Left colon (tissue), 2 donors: ENCODE results near the gene DENND1A. TPM values are rescaled to one million over a fixed set of nuclear protein-coding genes. Genes with fewer than 3 reads are reported as not detected.

Experiments
- ATAC-seq: fragments of 200-7000 bp; cut with Tn5 transposase; one replicate; pipeline ENCODE4 v1.9.1; 2020; ENCODE audit warnings: mild to moderate bottlenecking, moderate library complexity
- DNase-seq, 2 donors: peaks; one replicate each; pipeline ENCODE4 v3.0.0-alpha.2; 2020
- intact Hi-C, 2 donors: fragments of 100-400 bp; cut with DNase I in 1 of 2; cut with micrococcal nuclease in 1 of 2; formaldehyde crosslinking; loops; one replicate each; pipeline versions ENCODE4 v1.11.2 to v1.14.0; 2022; cut with DNase I, micrococcal nuclease
- total RNA-seq, 2 donors: library from RNA; stranded (reverse); fragmentation: NEBNext Ultra II Directional; extraction: Animal tissue kit (Norgen Biotek cat#: 25700); gene quantifications; one replicate each; pipeline ENCODE4 v1.2.1, GENCODE V29; 2021
- donor health status: DM: no; HTN: no; CAD: no.
- donor health status: DM: yes; HTN: yes; CAD: no.

The DENND1A gene
- total RNA-seq, 2 donors from 2014 or later = 28.8 to 36.8 TPM

GRCh38 chr9:123522251-123522650 is 407.7 kb downstream of the DENND1A start:
- no peak for ATAC-seq
- no peak for DNase-seq
- intact Hi-C loops = no loop called here

- intact Hi-C loops = no loop called here
- ATAC-seq = no peak
Observed at GRCh38 chr9:123518338-123518737, 411.6 kb downstream of the DENND1A start.

GRCh38 chr9:123517512-123517911 is 412.4 kb downstream of the DENND1A start:
- DNase-seq (no peak), ATAC-seq (no peak)
- intact Hi-C loops = no loop called here

More at GRCh38 chr9:123518338-123518737, 411.6 kb downstream of the DENND1A start:
- no peak for DNase-seq

- DNase-seq (no peak), ATAC-seq (no peak)
- intact Hi-C loops = no loop called here
Observed at GRCh38 chr9:123514766-123515165, 415.2 kb downstream of the DENND1A start.

GRCh38 chr9:123513554-123513953 is 416.4 kb downstream of the DENND1A start:
- intact Hi-C loops = no loop called here
- no peak for ATAC-seq
- no peak for DNase-seq

GRCh38 chr9:123511326-123512277 is 418.3 kb downstream of the DENND1A start:
- DNase-seq (no peak), ATAC-seq (no peak)
- intact Hi-C loops = no loop called here

- ATAC-seq (no peak), DNase-seq (no peak)
- intact Hi-C loops = no loop called here
Observed at GRCh38 chr9:123509646-123510045, 420.3 kb downstream of the DENND1A start.

GRCh38 chr9:123508048-123508447 is 421.9 kb downstream of the DENND1A start:
- DNase-seq = no peak
- intact Hi-C loops = no loop called here
- ATAC-seq = no peak

GRCh38 chr9:123505496-123505895 is 424.4 kb downstream of the DENND1A start:
- DNase-seq = no peak
- intact Hi-C loops = no loop called here
- ATAC-seq = no peak

- DNase-seq (no peak), ATAC-seq (no peak)
- intact Hi-C loops = no loop called here
Observed at GRCh38 chr9:123500336-123500735, 429.6 kb downstream of the DENND1A start.

- no peak for ATAC-seq
- intact Hi-C loops = no loop called here
- DNase-seq = no peak
Observed at GRCh38 chr9:123497830-123498229, 432.1 kb downstream of the DENND1A start.

GRCh38 chr9:123495731-123496130 is 434.2 kb downstream of the DENND1A start:
- intact Hi-C loops = no loop called here
- ATAC-seq (no peak), DNase-seq (no peak)

GRCh38 chr9:123493627-123494026 is 436.3 kb downstream of the DENND1A start:
- ATAC-seq (no peak), DNase-seq (no peak)
- intact Hi-C loops = no loop called here

GRCh38 chr9:123490688-123491087 is 439.2 kb downstream of the DENND1A start:
- intact Hi-C loops = no loop called here
- ATAC-seq (no peak), DNase-seq (no peak)

GRCh38 chr9:123488722-123489321 is 441.1 kb downstream of the DENND1A start:
- no peak for ATAC-seq
- DNase-seq = no peak
- intact Hi-C loops = no loop called here

- intact Hi-C loops = no loop called here
- DNase-seq (no peak), ATAC-seq (no peak)
Observed at GRCh38 chr9:123487944-123488548, 441.9 kb downstream of the DENND1A start.

GRCh38 chr9:123486431-123486830 is 443.5 kb downstream of the DENND1A start:
- ATAC-seq = no peak
- intact Hi-C loops = no loop called here
- DNase-seq = no peak

GRCh38 chr9:123485216-123485615 is 444.7 kb downstream of the DENND1A start:
- ATAC-seq = peak; percentile 69
- DNase-seq = no peak
- intact Hi-C loops = no loop called here

- intact Hi-C loops = no loop called here
- ATAC-seq (peak; percentile 81), DNase-seq (peak; percentile 67)
Observed at GRCh38 chr9:123484130-123484529, 445.8 kb downstream of the DENND1A start.
